ENCODE results near the gene USO1.

USO1 gene

DNA sequence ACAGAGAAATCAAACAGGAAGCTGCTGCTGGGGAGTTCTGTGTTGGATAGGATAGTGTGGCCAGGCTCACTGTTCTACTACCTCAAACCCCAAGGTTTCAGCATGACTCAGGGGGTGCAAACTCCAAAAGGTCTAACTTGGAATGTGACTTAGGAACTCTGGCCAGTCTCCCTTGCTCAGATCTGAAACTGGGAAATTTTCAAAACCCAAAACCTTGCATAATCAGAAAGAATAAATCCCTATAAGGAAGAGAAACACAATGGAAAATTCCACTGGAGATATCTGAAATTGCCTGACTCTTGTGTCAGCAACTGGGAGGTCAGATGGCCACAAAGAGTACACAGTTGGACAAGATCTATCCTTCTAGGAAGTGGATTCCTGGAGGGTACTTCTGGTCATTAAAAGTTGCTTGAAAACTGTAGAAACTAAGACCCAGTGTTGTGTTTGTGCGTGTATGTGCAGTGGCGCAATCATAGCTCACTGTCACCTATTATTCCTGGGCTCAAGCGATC, 119.8 kb downstream of the USO1 start:
- DNase-seq (ENCODE audit: low read depth, low spot score): no peak

DNA sequence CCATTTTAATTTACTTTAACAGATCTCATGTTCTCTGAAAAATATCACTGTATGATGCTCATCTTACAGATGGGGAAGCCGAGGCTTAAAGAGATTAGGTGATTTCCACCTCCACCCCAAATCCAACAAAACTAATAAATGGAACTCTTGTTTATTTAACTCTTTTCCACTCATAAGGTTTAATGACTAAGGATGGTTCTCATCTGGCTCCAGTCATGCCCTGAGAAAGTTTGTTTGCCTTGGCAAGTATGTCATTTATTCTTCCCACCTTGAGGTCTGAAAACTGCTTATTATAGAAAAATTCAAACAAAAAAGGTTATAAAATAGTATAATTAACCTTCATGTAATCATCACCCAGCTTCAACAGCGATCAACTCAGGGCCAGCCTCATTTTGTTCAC, 121.6 kb downstream of the USO1 start:
- DNase-seq (ENCODE audit: low read depth, low spot score): no peak

DNA sequence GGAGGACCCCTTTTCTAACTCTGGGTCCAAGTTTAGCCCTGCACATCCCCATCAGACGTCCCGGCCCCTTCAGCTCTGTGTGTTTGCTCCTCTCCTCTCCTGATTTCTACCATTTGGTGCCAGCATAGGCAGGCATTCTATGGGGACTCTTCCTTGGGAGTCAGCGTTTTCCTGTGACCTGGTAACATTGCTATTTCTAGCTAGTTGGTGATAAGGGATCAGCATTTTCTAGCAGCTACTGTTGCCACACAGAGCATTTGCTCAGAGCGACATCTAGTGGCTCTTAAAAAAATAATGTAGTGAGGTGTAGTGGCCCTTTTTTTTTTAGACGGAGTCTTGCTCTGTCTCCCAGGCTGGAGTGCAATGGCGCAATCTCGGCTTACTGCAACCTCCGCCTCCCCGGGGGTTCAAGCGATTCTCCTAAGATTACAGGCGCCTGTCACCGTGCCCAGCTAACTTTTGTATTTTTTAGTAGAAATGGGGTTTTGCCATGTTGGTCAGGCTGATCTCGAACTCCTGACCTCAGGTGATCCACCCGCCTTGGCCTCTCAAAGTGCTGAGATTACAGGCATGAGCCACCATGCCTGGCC, 123.9 kb downstream of the USO1 start:
- DNase-seq (ENCODE audit: low read depth, low spot score): peak; percentile 84

DNA sequence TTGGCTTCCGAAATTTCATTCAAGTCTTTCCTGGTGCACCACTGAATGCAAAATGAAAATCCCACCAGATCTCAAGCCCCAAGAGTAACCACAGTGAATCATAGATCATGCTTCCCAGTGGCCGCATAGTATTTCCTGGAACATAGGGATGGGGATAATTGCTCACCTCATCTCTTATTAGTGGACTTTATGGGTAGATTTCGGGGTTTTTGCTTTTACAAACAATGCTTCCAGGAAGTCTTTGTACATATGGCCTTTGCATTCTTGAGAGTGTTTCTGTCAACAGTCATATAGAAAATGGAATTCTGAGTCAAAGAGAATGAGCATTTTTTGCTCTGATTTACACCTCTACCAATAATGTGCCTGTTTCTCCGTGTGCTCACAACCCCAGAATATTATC, 124.5 kb downstream of the USO1 start:
- no peak for DNase-seq (ENCODE audit: low read depth, low spot score)

DNA sequence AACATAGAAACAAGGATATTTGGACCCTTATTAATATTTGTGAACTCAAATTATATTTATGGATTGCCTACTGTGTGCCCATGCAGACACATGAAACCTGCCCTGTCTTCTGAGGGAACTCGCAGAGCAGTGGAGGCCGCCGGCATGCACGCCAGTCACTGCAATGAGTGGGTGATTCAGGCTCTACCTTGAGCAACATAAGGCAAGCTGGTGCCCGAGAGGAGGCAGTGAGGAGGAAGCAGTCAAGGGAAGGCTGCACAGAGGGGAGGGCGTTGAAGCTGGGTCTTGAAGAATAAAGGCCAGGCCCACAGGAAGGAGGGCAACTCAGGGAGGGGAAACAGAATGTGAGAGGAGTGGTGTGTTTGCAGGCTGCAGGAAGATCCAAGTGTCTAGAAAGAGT, 125.1 kb downstream of the USO1 start:
- peak; percentile 72 for DNase-seq (ENCODE audit: low read depth, low spot score)

DNA sequence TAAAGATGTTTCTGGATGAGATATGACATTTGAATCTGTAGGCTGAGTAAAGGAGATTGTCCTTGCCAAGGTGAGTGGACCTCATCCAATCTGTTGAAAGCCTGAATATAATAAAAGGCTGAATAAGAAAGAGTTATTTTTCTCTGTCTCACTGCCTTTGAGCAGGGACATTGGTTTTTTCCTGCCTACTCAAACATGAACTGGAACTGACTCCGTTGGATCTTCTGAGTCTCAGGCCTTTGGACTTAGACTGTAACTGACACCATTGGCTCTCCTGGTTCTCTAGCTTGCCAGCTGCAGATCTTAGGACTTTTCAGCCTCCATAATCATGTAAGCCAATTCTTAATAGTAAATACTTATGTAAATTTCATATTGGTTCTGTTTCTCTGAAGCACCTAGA, 134.3 kb downstream of the USO1 start:
- no peak for DNase-seq (ENCODE audit: low read depth, low spot score)

DNA sequence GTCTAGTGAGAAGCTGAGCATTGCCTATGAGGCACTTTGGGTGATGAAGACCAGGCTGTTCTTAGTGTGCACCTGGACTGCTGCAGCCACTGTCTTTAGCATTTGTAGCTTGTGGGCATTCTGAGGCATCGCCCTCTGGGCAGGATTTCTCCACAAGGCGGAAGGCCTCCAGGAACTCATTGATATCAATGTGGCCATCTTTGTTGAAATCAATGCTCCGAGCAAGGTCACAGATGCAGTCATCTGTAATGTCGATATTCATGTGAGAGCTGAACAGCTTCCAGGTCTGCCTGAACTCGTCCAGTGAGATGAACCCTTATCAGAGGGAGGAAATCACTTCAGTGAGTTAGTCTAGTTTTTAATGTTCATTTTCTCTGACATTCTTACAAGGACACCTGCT, 136.2 kb downstream of the USO1 start:
- DNase-seq (ENCODE audit: low read depth, low spot score): no peak

Data from ELF-1 (cell line).